NCI-H2107 (cell line): ENCODE results near the gene ZSCAN10.
A peak's percentile ranks its signal among the peaks of the same experiment; 100 is the strongest.
"Not testable (repeated sequence)": the region's sequence is repeated elsewhere in the genome, so short reads cannot be mapped to it uniquely, and the experiment has no call there.

Experiments
- DNase-seq: peaks from one replicate; lab custom pipeline; 2025; lab: John Stamatoyannopoulos, UW

The ZSCAN10 gene

GRCh38 chr16:3063625-3064386 lies 35.3 kb downstream of the ZSCAN10 start:
- DNase-seq = no peak

- DNase-seq = no peak
Measured at GRCh38 chr16:3062553-3062952, 36.5 kb downstream of the ZSCAN10 start.

DNA sequence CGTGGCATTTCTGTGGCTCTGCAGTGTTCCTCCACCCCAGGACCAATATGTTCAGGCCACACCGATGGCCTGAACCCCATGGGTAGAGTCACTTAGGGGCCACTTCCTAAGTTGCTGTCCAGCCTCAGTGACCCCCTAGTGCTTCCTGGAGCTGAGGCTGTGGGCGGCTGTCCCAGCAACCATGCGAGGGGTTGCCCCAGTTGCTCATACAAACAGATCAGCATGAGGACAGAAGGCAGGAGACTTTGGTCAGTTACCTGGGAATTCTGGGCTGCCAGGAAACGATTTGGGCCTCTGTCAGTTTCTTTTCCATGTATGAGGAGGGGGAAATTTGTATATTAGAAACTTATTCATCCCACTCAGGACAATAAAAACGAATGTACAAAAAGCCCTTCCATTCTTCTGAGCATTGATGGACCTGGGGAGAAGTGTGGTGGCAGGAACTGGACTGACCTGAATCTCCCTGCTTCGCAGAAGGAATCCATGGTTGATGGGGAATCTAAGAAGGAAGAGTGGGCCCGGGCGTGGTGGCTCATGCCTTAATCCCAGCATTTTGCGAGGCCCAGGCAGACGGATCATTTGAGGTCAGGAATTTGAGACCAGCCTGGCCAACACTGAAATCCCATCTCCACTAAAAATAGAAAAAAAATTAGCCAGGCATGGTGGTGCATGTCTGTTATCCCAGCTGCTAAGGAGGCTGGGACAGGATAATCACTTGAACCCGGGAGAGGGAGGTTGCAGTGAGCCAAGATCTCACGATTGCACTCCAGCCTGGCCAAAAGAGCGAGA lies 38.6 kb downstream of the ZSCAN10 start:
- no peak for DNase-seq

GRCh38 chr16:3059723-3060242 lies 39.3 kb downstream of the ZSCAN10 start:
- DNase-seq = no peak

- DNase-seq = peak; percentile 34
Measured at GRCh38 chr16:3059041-3059722, 39.9 kb downstream of the ZSCAN10 start.

DNA sequence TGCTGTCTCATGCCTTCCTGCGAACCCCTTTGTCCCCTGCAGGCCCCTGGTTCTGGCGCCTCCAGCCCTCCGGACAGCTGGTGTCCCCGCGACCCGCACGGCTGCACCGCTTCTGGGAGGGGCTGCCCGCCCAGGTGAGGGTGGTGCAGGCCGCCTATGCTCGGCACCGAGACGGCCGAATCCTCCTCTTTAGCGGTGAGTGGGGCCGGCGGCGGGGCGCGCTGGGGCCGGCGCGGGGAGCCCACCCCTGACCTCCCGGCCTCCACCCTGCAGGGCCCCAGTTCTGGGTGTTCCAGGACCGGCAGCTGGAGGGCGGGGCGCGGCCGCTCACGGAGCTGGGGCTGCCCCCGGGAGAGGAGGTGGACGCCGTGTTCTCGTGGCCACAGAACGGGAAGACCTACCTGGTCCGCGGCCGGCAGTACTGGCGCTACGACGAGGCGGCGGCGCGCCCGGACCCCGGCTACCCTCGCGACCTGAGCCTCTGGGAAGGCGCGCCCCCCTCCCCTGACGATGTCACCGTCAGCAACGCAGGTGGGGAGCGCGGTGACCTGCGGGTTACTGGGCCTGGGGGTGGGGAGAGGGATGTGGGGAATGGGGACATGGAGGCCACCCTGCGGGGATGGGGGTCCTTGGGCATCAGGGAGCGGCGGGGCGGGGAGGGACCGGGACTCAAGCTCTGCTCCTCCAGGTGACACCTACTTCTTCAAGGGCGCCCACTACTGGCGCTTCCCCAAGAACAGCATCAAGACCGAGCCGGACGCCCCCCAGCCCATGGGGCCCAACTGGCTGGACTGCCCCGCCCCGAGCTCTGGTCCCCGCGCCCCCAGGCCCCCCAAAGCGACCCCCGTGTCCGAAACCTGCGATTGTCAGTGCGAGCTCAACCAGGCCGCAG lies 40.7 kb downstream of the ZSCAN10 start:
- DNase-seq = no peak

GRCh38 chr16:3057181-3058138 lies 41.6 kb downstream of the ZSCAN10 start:
- no peak for DNase-seq

- no peak for DNase-seq
Measured at GRCh38 chr16:3056336-3057180, 42.5 kb downstream of the ZSCAN10 start.

DNA sequence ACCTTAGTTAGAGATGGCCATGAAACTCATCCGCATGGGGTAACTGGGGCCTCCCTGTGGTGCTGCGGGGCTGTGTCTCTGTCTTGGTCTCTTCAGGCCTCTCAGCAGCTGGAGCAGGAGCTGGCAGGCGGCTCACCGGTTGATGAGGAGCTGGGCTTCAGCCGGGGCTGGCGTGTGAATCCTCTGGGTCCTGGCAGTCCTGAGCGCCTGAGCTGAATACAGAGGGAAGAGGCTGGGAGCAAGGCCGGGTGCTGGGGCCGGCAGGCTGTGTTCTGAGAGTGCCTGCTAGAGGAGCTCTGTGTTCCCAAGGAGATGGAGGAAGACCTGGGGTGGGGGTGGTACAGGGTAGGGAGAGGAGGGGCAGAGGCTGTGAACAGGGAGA lies 43.4 kb downstream of the ZSCAN10 start:
- not testable (repeated sequence) for DNase-seq

DNA sequence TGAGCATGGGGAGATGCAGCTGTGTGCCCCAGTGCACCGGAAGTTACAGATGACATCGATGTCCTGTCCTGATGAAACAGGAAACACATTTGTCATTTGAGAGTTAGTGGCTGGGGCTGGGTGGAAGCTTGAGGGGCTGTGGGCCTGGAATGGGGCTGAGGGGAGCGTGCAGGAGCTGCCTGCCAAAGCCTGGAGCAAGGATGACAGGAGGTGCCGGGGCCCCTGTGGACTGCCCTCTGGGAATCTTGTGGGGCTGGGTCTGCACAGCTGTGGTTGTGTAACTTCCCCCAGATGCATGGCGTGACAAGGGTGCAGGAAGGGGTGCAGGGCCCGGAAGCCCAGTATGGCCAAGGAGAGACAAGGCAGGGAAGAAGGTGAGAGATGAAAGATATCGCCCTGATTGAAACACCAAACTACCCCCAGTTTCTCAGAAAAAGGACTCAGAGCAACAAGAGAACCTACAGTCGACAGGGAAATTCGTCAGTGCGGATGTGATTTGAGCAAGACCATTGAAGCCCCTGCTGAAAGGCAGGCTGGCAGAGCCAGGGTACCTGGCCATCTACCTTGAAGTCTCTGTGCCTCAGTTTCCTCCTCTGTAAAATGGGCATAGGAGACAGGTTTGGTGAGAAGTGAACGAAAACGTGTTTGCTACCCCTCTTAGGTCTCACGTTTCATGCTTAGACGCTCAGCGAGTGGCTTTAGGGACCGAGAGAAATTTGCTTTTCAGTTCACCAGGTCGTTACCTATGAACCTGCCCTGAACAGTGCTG lies 43.9 kb downstream of the ZSCAN10 start:
- no peak for DNase-seq

GRCh38 chr16:3053330-3053710 lies 45.8 kb downstream of the ZSCAN10 start:
- DNase-seq = not testable (repeated sequence)

DNA sequence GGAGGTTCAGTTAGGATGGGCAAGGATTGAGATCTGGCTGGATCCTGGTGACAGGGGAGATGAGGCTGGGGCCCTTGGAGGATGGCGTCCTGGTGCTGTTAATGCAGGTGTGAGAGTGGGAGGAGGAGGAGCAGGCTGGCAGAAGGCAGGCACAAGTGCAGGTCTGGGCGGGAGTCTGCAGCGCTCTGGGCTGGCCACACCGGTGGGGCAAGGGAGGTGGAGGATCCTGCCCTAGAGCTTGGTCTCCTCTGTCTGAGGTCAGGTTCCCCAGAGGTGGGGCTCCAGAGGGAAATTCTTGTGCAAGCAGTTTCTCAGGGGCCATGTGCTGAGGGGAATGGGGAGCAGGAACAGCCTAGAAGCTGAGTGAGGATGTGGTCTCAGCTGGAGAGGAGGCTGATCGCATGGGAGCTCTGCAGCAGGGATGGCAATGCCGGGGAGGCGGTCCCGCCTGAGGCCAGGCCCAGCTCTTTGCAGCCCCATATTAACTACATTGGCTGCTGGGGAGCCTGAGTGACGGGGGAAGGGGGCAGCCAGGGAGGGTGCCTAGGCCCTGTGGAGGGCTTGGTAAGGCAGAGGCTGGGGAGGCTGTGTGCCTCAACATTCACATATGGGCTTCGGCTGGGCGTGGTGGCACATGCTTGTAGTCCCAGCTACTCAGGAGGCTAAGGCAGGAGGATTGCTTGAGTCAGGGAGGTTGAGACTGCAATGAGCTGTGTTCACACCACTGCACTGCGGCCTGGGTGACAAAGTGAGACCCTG lies 46.3 kb downstream of the ZSCAN10 start:
- DNase-seq = not testable (repeated sequence)

DNA sequence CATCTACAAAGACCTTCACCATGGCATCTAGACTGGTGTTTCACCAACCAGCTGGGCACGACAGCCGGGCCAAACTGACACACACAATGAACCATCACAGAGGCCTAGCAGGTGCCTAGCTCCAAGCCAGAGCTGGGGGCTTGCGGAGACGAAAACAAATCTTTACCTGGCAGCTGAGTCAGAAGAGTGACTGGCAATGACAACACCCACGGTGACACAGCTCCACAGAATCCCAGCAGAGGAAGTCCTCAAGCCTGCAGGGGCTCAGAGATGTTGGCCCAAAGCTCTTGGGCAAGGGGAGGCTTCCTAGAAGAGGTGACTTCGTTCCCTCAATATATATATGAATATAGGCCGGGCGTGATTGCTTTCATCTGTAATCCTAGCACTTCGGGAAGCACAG lies 47.6 kb downstream of the ZSCAN10 start:
- DNase-seq = no peak

DNA sequence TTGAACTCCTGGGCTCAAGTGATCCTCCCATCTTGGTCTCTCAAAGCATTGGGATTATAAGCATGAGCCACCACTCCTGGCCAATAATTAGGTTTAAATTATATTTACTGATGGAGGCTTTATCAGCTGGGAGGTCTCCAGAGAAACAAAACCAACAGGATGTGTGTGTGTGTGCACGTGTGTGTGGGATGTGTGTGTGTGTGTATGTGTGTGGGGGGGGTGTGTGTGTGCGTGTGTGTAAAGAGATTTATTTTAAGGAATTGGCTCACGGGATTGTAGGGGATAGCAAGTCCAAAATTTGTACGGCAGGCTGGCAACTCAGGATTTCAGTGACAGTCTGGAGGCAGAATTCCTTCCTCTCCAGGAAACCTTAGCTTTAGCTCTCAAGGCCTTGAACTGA lies 48.1 kb downstream of the ZSCAN10 start:
- no peak for DNase-seq

DNA sequence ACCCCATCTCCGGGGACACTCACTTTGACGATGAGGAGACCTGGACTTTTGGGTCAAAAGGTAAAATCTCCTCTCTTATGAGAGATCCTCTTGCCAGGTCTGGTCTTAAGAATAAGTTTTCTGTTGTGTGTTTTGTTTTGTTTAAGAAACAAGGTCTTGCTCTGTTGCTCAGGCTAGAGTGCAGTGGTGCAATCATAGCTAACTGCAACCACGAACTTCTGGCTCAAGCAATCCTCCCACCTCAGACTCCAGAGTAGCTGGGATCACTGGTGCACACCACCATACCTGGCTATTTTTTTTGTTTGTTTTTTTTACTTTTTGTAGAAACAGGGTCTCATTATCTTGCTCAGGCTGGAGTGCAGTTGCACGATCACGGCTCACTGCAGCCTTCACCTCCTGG lies 48.6 kb downstream of the ZSCAN10 start:
- no peak for DNase-seq

DNA sequence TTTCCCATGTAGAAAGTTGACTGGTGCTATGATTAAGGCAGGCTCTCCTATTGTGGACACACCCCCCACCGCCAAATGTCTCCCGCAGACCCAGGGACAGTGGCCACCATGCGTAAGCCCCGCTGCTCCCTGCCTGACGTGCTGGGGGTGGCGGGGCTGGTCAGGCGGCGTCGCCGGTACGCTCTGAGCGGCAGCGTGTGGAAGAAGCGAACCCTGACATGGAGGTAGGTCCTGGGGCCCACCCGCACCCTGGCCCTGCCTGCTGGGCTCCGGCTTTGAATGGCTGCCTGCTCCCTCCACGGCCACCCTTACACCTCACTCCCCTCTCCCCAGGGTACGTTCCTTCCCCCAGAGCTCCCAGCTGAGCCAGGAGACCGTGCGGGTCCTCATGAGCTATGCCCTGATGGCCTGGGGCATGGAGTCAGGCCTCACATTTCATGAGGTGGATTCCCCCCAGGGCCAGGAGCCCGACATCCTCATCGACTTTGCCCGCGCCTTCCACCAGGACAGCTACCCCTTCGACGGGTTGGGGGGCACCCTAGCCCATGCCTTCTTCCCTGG lies 49.1 kb downstream of the ZSCAN10 start:
- DNase-seq = no peak

GRCh38 chr16:3047387-3047720 lies 51.7 kb downstream of the ZSCAN10 start:
- DNase-seq = no peak
